Vagina (tissue), 2 donors: ENCODE results near the gene CYP27B1.

Experiments
- POLR2A ChIP-seq, 2 donors: fragments of 450-650 bp; IDR thresholded peaks; one replicate each; pipeline ENCODE4 v1.6.1; 2017; ENCODE audit warnings: antibody characterized with exemption in 2 of 2, mild to moderate bottlenecking in 2 of 2, moderate library complexity in 2 of 2
- TF ChIP-seq, protein P1 (sequence below), 3 experiments: fragments of 450-650 bp in 2 of 3; fragments of 200-600 bp in 1 of 3; sonication (generic) in 1 of 3; IDR thresholded peaks; one replicate each; pipeline ENCODE4 v1.5.1; 2017 to 2019; ENCODE audit warnings: antibody characterized with exemption in 3 of 3, mild to moderate bottlenecking in 2 of 3, moderate library complexity in 2 of 3

- TF ChIP-seq, protein P1, sequence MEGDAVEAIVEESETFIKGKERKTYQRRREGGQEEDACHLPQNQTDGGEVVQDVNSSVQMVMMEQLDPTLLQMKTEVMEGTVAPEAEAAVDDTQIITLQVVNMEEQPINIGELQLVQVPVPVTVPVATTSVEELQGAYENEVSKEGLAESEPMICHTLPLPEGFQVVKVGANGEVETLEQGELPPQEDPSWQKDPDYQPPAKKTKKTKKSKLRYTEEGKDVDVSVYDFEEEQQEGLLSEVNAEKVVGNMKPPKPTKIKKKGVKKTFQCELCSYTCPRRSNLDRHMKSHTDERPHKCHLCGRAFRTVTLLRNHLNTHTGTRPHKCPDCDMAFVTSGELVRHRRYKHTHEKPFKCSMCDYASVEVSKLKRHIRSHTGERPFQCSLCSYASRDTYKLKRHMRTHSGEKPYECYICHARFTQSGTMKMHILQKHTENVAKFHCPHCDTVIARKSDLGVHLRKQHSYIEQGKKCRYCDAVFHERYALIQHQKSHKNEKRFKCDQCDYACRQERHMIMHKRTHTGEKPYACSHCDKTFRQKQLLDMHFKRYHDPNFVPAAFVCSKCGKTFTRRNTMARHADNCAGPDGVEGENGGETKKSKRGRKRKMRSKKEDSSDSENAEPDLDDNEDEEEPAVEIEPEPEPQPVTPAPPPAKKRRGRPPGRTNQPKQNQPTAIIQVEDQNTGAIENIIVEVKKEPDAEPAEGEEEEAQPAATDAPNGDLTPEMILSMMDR (IDR thresholded peaks at IDR 0.05), result no peak
- TF ChIP-seq POLR2A (IDR thresholded peaks at IDR 0.05), result no peak
Measured at GRCh38 chr12:57752668-57753000, 14.2 kb downstream of the CYP27B1 start.
